Ureter (tissue), 1 donor: ENCODE results near the gene USP16. TPM values are rescaled to one million over a fixed set of nuclear protein-coding genes. Genes with fewer than 3 reads are reported as not detected.
A peak's percentile ranks its signal among the peaks of the same experiment; 100 is the strongest.
"Not testable (repeated sequence)": the region's sequence is repeated elsewhere in the genome, so short reads cannot be mapped to it uniquely, and the experiment has no call there.

Experiments
- DNase-seq: peaks from one replicate; pipeline ENCODE4 v3.0.0-alpha.2; 2020; ENCODE audit warnings: low spot score
- total RNA-seq: library from RNA; stranded (reverse); gene quantifications from one replicate; pipeline ENCODE4 v1.2.4, GENCODE V29; 2023
- donor health status: DM: yes; HTN: yes; CAD: no.

Gene USP16
- 51.3 TPM for total RNA-seq

DNA sequence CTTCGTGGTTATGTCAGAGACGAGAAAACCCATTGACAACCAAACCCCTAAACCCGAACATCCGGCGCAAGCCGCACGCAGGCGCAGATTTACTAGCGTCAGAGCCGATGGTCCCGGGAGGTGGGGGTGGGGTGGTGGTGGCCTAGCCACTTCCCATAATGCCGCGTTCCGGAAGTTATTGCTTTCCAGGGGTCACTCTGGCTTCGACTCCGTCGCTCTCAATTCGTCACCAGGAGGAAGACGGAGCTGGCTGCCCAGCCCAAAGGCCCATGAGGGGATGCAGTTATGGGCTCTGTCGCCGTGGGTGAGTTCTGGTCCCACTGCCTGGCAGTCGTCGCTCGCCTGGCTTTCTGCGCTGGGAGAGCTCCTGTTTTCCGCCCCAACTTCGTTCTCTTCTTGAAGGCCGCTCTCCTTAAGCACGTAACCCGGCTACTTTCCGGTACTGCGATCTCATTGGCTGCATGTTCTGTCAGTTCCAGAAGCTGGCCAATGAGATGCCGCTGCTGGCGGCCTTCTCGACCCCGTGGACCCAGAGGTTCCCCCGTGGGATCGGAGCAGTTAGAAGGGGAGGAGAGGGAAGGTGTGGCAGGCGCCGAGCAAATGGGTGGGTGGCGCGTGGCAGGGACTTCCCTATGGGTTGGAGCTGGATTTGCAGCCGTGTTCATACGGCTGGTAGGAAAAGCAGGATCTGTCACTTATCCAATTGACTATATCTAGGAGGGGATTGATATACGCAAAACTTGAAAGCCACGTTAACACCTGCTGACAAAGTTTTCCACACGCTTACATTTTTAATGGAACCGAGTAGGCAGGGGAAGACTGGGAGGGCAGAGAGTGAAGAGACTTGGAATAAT is at the start of gene USP16:
TSS of gene USP16 (plus strand) at position 195 of the 854 bp plus-strand sequence. CDS start 3,246 bp downstream, outside the sequence.
- DNase-seq, result peak; percentile 97

DNA sequence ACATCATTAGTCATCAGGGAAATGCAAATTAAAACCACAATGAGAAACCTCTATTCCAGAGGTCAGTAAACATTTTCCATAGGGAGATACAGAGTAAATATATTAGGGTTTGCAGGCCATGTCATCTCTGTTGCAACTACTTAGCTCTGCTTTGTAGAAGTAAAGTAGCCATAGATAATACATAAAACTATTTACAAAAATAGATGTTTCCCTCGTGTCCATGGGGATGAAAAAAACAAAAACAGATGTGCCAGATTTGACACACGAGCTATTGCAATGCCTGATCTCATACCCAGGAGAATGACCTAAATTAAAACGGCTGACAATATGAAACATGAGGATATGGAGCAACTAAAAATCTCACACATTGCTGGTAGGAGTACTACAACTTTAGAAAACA is 49.1 kb upstream of the USP16 start:
- no peak for DNase-seq

DNA sequence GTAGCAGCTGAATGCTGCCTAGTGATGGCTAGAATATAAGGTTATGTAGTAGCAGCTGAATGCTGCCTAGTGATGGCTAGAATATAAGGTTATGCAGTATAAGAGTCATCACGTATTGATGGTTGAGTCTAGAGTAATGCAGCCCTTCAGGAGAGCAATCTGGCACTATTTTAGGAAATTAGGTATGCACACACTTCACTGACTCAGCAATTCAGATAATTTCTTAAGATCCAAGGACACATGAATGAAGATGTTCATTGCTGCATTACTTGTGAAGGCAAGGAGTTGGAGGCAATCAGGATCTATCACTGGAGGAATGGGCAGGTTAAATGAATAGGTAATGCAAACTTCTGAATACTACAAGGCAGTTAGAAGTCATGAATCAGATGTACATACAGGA is 45.4 kb upstream of the USP16 start:
- DNase-seq, result no peak

DNA sequence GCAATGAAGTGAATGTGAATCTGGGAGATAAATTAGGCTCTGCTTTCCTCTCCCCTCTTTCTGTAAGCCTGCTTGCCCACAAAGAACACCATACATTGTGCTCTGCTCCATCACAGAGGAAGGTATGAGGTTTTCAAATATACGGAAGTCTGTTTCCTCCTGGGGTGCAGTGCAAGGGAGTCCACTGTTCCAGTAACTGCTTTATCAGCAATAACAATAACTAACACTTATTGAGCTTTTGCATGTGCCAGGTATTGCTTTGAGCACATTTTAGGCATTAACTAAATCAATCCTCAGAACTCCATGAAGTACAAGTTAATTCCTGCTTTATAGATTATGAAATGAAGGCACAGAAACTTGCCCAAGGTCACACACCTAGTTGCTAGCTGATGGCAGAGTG is 41.8 kb upstream of the USP16 start:
- no peak for DNase-seq

DNA sequence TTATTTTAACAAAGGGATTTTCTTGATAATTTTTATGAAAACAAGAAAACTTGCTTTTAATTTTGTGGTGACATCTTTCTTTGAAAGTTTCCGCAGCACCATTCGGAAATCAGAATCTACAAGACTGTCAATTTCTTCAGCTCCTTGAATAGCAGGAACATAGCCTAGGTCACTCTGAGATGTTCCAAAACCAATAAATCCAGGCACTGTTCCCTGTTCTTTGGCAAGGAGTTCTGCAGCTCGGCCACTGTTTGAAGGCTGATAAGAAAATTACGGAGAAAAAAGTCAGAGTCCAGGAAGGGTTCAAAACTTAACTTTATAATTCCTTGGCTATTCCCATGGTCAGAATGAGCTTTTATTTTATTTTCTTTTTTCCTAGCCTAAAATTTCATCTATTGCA is 37.8 kb upstream of the USP16 start:
- no peak for DNase-seq

DNA sequence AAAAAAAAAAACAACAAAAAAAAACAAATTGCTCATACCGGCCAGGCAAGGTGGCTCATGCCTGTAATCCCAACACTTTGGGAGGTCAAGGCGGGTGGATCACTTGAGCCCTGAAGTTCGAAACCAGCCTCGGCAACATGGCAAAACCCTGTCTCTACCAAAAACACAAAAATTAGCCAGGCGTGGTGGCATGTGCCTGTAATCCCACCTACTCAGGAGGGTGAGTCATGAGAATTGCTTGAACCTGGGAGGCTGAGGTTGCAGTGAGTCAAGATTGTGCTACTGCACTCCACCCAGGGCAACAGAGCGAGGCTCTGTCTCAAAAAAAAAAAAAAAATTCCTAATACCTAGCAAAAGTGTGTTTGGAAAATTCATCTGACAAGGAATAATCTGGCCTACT is 36.3 kb upstream of the USP16 start:
- DNase-seq, result not testable (repeated sequence)

DNA sequence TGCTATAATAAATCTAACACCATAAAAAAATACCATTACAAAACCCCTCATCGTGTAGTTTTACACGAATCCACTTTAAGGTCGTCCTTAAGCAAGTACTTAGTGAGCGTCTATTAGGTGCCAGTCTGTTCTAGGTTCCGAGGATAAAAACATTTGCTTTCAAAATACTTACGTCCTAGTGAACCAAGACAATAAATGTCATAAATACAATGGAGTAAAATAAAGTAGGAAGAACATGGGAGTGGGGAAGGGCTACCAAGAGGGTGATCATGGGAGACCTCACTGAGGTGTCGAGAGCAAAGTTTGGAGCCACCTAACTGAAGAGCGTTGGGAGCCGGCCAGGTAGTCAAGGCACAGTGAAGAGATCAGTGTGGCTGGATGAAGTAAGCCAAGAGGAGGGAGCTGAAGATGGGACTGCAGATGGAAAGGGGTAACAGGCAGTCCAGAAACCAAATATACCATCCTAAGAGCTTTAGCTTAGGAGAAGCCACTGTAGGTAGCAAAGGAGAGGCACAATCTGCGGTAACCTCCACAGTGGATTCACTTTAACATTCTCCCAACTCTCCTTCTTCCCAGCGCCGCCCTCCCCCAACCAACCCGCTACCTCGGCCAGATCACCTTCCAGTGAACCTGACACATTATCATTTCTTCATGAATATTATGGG is 32.5 kb upstream of the USP16 start:
- no peak for DNase-seq

DNA sequence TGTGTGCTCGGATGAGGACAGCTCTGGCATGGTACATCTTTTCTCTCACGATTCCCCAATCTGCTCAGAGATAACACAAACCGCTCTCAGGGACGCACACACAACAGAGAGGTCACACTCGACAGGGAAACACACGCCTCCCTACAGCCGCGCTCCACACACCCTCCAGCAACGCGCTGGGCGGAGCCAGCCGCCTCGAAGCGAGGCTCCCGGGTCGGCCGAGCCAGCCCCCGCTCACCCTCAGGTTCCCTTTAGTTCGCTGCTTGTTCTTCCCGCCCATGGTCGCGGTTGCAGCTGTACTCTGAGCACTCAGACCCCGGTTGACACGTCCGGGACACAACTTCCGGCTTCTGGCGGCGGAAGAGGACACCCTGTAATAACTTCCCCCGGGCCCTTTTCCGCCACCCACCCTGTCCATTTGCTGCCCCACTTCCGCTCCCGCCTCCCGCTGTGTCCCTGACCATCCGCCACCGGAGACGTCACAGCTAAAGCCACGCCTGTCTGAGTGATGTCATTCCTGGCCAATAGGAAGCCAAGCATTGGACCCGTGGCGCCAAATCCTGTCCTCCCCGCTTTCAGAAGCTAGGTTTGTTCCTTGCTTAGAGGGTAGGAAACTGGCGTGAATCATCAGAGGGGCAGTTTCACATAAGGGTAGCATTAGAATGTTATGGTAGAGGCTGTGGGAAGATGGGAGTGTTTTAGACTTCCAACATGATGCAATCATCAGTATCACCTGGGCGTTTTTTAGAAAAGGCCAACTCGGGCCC is 31.8 kb upstream of the USP16 start, which contains the start of gene LTN1:
TSS of gene LTN1 (minus strand) at position 352 of the 767 bp plus-strand sequence. CDS start at position 280, 72 bp downstream.
- peak; percentile 99 for DNase-seq

DNA sequence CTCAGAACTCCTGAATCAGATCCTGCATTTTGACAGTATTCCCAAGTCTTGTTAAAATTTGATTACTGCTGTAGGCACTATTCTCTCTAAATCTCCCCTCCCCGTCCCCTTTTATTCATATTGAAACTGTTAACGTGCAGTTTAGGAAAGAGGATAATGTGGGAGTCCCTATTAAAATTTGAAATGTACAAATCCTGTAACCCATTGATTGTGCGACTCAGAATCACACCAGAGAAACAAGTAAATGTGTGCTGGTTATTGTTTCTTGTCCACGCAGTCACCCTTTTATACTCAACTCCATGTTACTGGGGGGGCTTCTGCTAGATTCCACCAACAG is 31.2 kb upstream of the USP16 start:
- no peak for DNase-seq

DNA sequence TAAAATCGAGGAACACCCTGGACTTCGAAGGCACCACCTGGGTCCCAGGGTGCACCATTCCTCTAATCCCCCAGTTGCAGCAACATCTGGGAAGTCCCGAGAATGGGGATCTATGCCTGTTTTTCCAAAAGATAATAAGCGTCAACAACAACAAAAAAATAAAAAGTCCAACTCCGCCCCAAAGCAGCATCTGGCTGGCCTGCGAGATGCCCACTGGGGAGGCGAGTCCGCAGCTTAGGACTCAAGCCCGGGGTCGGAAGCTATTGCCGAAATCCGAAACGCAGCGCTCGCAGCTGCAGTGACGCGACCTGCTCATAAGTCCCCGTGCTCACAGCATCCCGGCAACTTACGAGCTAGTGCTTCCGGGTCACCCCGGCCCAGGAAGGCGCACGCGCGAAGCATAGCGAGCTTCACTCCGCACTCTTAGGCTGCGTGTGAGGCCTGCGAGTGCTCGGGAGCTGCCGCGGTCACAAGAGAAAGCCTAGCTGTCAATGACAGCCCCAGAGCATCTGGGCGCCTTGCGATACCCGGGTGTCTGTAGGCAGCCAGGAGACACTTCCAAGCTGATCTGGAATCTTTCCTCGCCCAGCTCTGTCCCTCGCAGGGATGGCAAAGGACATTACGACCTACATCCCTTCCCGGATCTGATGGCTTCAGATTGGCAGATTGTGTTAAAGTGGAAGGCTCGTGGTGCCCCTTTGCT is 21.9 kb upstream of the USP16 start:
- DNase-seq, result peak; percentile 96

DNA sequence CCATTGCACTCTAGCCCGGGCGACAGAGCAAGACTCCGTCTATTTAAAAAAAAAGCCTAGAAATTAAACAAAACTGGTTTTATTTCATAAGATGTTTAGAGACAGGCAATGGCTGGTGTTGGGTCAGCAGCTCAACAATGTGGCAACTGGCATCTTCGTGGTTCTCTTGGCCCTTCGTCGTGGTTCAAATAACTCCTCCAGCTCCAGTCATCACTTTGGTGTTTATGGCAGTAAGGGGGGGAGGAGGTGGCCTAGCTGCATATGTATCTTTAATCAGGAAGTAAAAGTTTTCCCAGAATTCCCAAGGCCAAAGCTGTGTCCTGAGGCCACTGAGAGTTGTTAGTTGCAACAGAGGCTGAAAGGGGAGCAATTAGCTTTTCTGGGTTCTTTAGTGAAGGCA is 18.8 kb upstream of the USP16 start:
- no peak for DNase-seq

DNA sequence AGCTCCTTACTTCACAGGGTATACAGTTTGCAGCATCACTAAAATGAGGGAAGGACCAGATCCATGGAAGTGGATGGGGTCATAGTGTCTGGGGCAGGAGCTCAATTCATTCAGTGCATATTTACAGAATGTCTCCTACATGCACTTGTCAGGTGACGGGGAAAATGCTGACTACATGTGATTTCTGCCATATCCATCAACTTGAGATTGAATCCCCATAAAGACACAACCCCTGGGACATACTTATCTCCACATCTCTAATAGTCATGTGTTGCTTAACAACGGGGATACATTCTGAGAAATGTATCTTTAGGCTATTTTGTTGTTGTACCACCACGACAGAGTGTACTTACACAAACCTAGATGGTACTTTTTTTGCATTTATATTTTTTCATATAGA is 17.3 kb upstream of the USP16 start:
- no peak for DNase-seq

DNA sequence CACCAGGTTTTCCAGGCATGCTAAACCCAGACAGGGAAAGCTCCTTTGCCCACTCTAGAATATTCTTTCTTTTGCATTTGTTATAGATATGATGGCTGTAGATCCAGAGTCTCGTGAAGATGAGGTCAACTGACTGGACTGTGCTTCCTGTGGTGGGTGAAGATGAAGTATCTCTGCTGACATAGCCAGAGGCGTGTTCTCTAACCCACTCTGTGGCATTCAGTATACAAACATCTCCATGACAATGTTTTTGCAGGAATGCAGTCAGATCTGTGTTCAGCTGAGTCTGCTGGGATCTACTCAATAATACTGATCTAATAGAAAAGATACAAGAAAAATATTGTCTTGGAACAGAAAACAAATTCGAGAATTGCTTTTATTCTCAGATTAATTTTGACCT is 16.7 kb upstream of the USP16 start:
- DNase-seq, result no peak

DNA sequence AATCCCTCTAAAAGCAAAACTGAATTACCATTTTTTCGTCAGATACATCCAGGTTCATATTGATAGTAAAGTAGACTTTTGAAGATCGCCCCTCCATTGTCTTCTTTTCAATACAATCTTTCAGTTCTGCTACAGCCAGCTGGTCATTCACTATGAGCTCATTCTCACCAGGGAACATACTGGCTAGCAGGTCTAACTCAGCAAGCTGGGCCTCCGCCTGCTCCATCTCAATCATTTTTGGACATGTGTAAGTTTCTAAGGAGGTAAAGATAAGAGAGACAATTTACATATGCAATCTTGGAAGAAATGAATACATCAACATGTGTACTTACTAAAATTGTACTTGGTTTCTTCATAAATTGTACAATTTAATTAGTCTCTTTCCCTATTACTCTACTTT is 16.1 kb upstream of the USP16 start:
- no peak for DNase-seq

DNA sequence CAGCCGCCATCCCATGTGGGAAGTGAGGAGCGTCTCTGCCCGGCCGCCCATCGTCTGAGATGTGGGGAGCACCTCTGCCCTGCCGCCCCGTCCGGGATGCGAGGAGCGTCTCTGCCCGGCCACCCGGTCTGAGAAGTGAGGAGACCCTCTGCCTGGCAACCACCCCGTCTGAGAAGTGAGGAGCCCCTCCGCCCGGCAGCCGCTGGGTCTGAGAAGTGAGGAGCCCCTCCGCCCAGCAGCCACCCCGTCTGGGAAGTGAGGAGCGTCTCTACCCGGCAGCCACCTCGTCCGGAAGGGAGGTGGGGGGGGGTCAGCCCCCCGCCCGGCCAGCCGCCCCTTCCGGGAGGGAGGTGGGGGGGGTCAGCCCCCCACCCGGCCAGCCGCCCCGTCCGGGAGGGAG is 13.2 kb upstream of the USP16 start:
- not testable (repeated sequence) for DNase-seq

DNA sequence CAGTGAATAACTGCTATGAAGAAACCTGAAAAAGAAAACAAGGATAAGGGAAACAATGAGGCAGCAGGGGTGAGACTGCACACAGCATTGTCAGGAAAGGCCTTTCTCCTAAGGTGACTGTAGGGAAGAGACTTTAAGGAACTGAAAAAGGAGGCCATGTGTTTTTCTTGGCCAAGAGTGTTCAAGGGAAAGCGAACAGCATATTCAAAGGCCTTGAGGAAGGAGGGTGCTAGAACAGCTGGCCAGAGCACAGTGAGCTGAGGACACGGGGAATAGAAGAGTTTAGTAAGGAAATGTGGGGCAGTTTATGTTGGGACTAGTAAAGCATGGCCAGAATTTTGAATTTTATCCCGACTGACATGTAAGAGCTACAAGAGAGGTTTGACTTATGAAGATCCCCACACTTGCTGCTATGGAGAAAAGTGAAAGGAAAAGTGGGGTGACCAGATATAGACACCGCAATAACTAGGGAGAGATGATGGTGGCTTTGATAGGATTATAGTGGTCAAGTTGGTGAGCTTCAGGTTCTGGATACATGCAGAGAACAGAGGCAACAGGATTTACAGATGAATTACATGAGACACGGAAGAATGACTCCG is 6.7 kb upstream of the USP16 start:
- DNase-seq, result no peak

DNA sequence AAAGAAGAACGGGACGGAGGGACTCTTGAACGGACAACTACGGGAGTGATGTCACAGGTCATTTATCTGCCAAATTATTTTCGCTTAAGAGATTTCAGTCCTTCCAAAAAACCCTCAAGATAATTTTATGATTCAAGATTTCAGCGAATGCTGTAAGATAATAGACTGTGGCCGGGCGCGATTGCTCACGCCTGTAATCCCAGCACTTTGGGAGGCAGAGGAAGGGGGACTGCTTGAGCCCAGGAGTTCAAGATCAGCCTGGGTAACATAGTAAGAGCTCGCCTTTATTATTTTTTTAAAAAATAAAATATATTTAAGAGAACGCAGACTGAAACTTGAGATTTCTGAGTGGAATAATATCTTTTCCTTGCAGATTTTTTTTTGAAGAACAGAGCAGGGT is 5.9 kb upstream of the USP16 start:
- DNase-seq, result no peak

DNA sequence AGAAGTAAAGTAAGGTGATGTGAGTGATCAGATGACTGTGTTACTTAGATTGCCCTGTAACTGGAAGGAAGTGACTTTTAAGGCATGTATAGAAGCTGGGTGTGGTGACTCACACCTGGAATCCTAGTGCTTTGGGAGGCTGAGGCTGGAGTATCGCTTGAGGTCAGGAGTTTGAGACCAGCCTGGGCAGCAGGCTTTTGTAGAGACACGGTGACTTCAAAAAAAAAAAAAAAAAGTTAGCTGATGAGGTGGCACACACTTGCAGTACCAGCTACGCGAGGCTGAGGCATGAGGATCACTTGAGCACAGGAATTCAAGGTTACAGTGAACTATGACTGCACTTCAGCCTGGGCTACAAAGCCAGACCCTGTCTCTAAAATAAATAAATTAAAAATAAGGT is 2.3 kb upstream of the USP16 start:
- DNase-seq, result no peak

DNA sequence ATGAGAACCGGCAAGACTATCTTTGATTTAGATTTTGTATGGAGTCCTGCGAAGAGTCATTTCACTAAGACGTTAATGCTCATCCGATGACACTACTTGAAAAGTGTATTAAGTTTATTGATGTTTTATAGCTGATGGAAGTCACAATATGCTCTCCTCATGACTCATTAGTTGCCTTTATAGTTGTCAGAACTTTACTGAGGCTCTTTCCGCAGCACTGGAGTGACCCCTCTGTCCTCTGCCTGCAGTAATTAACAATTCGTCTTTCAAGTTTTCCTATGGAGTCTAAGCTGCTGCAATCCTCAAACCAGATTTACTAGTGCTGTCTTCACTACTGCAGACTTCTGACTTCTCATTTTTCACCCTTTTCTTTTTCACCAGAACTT is 853 bp downstream of the USP16 start:
- no peak for DNase-seq

DNA sequence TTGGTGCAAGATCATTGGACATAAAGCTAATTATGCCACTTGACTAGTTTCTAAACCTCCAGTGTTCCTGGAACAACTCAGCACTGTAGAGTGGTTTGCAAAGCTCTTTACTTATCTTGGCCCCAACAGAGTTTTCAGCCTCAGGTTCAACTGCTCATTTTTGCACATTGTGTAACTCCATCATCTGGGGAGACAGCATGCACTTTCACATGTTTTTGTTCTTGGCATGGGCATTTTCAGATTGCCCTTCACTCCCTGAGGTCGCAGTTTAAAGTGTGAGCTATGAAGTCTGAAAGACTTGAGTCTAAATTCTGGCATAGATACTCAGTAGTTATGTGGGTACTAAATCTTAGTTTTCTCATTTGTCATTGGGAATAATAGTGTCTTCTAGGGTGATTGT is 5.1 kb downstream of the USP16 start:
- DNase-seq, result no peak

DNA sequence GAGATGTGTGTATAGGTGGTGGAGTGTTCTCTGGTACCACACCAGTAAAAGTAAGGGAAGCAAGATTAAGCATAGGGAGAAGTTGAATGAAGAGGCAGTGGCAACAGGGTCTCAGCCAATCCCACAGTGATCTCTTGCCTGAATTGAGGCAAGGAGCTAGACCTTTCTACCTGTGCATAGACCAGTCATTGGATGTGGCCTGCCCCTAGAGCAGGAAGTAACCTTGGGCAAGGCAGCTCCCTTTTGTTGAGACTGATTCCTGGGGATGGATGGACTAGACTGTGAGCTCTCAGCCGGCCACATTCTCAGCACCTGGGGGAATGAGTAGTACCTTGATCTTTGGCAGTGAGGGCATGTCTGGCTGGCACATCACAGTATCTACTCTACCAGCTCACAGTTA is 6.4 kb downstream of the USP16 start:
- no peak for DNase-seq

DNA sequence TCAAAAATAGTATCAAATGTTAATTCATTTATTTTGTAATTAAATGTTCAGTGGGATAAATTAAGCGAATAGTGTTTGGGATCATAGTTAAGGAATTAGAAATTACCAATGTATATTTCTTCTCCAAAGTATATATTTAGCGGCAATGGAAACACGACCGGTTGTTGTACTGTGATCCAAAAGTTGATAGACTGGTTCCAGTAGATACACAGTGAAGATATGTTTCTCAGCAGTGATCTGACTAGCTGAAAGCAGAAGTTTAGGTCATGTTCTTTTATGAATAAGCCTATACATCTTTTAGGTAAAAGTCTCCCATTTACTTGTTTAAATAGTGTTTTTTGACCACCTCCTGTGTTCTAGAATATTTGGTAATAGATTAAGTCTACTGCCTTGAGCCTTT is 8.8 kb downstream of the USP16 start:
- no peak for DNase-seq
